ENCODE data around the gene RBM45.

Gene RBM45

GRCh38 chr2:178163395-178163794 is 51.2 kb downstream of the RBM45 start:
- DNase-seq: no peak

GRCh38 chr2:178163911-178164310 is 51.7 kb downstream of the RBM45 start:
- no peak for DNase-seq

GRCh38 chr2:178173657-178174056 is 61.4 kb downstream of the RBM45 start:
- DNase-seq: no peak

GRCh38 chr2:178177066-178177679 is 64.9 kb downstream of the RBM45 start:
- peak in 1 of 2 experiments; percentile 7 for DNase-seq
